Retinal pigment epithelial cell (primary cell): Measurements from ENCODE around the gene ZCCHC2.

Experiments
- DNase-seq: peaks from one replicate; pipeline ENCODE4 v3.0.0-alpha.2; 2010; ENCODE audit warnings: low read depth
- H3K4me3 ChIP-seq: 2 replicates; pipeline ENCODE4 v1.5.1; 2011; ENCODE audit warnings: mild to moderate bottlenecking, low read length, control low read depth, moderate library complexity
- CTCF ChIP-seq: conservative IDR thresholded peaks from 2 replicates; pipeline ENCODE4 v1.5.1; 2011; ENCODE audit warnings: low read depth, low read length, control low read depth, inconsistent platforms

ZCCHC2 gene

GRCh38 chr18:62525608-62526007 lies 2.8 kb downstream of the ZCCHC2 start:
- no peak for DNase-seq
- no peak for TF ChIP-seq CTCF
- H3K4me3 ChIP-seq: peak overlapping the region; percentile 67

GRCh38 chr18:62526098-62527025 lies 3.5 kb downstream of the ZCCHC2 start:
- no peak for TF ChIP-seq CTCF
- peak; percentile 68 for DNase-seq
- H3K4me3 ChIP-seq: peak overlapping the region; percentile 67

GRCh38 chr18:62529597-62529996 lies 6.8 kb downstream of the ZCCHC2 start:
- no peak overlapping the region for H3K4me3 ChIP-seq
- DNase-seq: no peak
- no peak for TF ChIP-seq CTCF

- DNase-seq: no peak
- H3K4me3 ChIP-seq: no peak overlapping the region
- no peak for TF ChIP-seq CTCF
Measured at GRCh38 chr18:62531078-62531477, 8.3 kb downstream of the ZCCHC2 start.

GRCh38 chr18:62531931-62532330 lies 9.1 kb downstream of the ZCCHC2 start:
- TF ChIP-seq CTCF: no peak
- H3K4me3 ChIP-seq: no peak overlapping the region
- DNase-seq: no peak

GRCh38 chr18:62536005-62536404 lies 13.2 kb downstream of the ZCCHC2 start:
- TF ChIP-seq CTCF: no peak
- no peak for DNase-seq
- H3K4me3 ChIP-seq: no peak overlapping the region
